Stimulated activated CD8-positive, alpha-beta memory T cell treated with anti-CD3 and anti-CD28 coated beads, Interleukin-4, amount 100 ng/mL, for 1 hour (primary cell): Measurements from ENCODE around the gene COL4A2.

Experiments
- DNase-seq, 2 donors: peaks; one replicate each; pipeline ENCODE4 v3.0.0-alpha.2; 2020; ENCODE audit warnings: low read depth in 2 of 2, low spot score in 1 of 2

Gene COL4A2

GRCh38 chr13:110414931-110415330, 107.8 kb downstream of the COL4A2 start:
- no peak for DNase-seq

GRCh38 chr13:110415669-110416068, 108.6 kb downstream of the COL4A2 start:
- DNase-seq, result no peak

- no peak for DNase-seq
Measured at GRCh38 chr13:110416131-110417025, 109.3 kb downstream of the COL4A2 start.

- no peak for DNase-seq
Measured at GRCh38 chr13:110418944-110419343, 111.9 kb downstream of the COL4A2 start.

- DNase-seq, result no peak
Measured at GRCh38 chr13:110419381-110419791, 112.3 kb downstream of the COL4A2 start.

GRCh38 chr13:110419946-110420345, 112.9 kb downstream of the COL4A2 start:
- no peak for DNase-seq

- no peak for DNase-seq
Measured at GRCh38 chr13:110420626-110421025, 113.5 kb downstream of the COL4A2 start.

GRCh38 chr13:110421061-110421460, 114.0 kb downstream of the COL4A2 start:
- no peak for DNase-seq

GRCh38 chr13:110421696-110422385, 114.8 kb downstream of the COL4A2 start:
- DNase-seq, result no peak

- DNase-seq, result no peak
Measured at GRCh38 chr13:110422913-110423688, 116.0 kb downstream of the COL4A2 start.

GRCh38 chr13:110423689-110424302, 116.7 kb downstream of the COL4A2 start:
- DNase-seq, result no peak

GRCh38 chr13:110424569-110425443, 117.7 kb downstream of the COL4A2 start:
- DNase-seq, result no peak

GRCh38 chr13:110425444-110425780, 118.3 kb downstream of the COL4A2 start:
- DNase-seq, result no peak

GRCh38 chr13:110426735-110427134, 119.7 kb downstream of the COL4A2 start:
- no peak for DNase-seq

GRCh38 chr13:110428313-110428712, 121.2 kb downstream of the COL4A2 start:
- no peak for DNase-seq

GRCh38 chr13:110430391-110431336, 123.6 kb downstream of the COL4A2 start:
- no peak for DNase-seq

- DNase-seq, result no peak
Measured at GRCh38 chr13:110431425-110432294, 124.6 kb downstream of the COL4A2 start.

GRCh38 chr13:110432522-110432921, 125.4 kb downstream of the COL4A2 start:
- no peak for DNase-seq
